Stomach (tissue), 9 donors: Measurements from ENCODE around the gene HSD17B2. TPM values are rescaled to one million over a fixed set of nuclear protein-coding genes. Genes with fewer than 3 reads are reported as not detected.
"Not testable (repeated sequence)": the region's sequence is repeated elsewhere in the genome, so short reads cannot be mapped to it uniquely, and the experiment has no call there.

Experiments used
- DNase-seq, 2 donors: peaks; one replicate each; pipeline versions ENCODE4 v3.0.0 to v3.0.0-alpha.2; 2013 to 2019
- H3K27ac ChIP-seq, 5 donors: fragments of 200-600 bp in 4 of 5; sonication (generic) in 4 of 5; one replicate each; pipeline ENCODE4 v1.5.1; 2013 to 2019; ENCODE audit warnings: mild to moderate bottlenecking in 1 of 5, moderate library complexity in 1 of 5
- H3K27me3 ChIP-seq, 3 donors: fragments of 200-600 bp; sonication (generic); one replicate each; pipeline ENCODE4 v1.5.1; 2017 to 2019; ENCODE audit warnings: mixed run types in 1 of 3
- H3K36me3 ChIP-seq, 4 donors: fragments of 200-600 bp; sonication (generic); 1 replicate in 3 of 4; 2 replicates in 1 of 4; pipeline ENCODE4 v1.5.1; 2016 to 2019
- H3K4me1 ChIP-seq, 4 donors: fragments of 200-600 bp; sonication (generic); one replicate each; pipeline ENCODE4 v1.5.1; 2016 to 2019
- H3K4me3 ChIP-seq, 4 donors: fragments of 200-600 bp; sonication (generic) in 3 of 4; one replicate each; pipeline ENCODE4 v1.5.1; 2016 to 2019; ENCODE audit warnings: mild to moderate bottlenecking in 1 of 4
- H3K9me3 ChIP-seq, 4 donors: fragments of 200-600 bp; sonication (generic); one replicate each; pipeline ENCODE4 v1.5.1; 2016 to 2019
- CTCF ChIP-seq, 7 experiments: fragments of 450-650 bp in 4 of 7; fragments of 200-600 bp in 3 of 7; sonication (generic) in 3 of 7; IDR thresholded peaks; one replicate each; pipeline ENCODE4 v1.5.1; 2016 to 2019; ENCODE audit warnings: antibody characterized with exemption in 7 of 7, control low read depth in 2 of 7, mild to moderate bottlenecking in 1 of 7
- EP300 ChIP-seq: sonication (generic); formaldehyde crosslinking; IDR thresholded peaks from one replicate; pipeline ENCODE4 v1.6.1; 2017; ENCODE audit warnings: antibody characterized with exemption
- POLR2A ChIP-seq, 4 donors: fragments of 450-650 bp; IDR thresholded peaks; one replicate each; pipeline ENCODE4 v1.6.1; 2016; ENCODE audit warnings: antibody characterized with exemption in 4 of 4, control low read depth in 2 of 4, mild to moderate bottlenecking in 1 of 4, moderate library complexity in 1 of 4
- POLR2AphosphoS5 ChIP-seq, 3 donors: sonication (generic); formaldehyde crosslinking; IDR thresholded peaks; one replicate each; pipeline ENCODE4 v1.6.1; 2016; ENCODE audit warnings: antibody characterized with exemption in 3 of 3
- WGBS, 5 donors: extraction: QIAGEN DNeasy Blood & Tissue Kit in 3 of 5; methylation state at CpG; one replicate each; pipeline versions ENCODE4 v1.1.5 to v1.1.7; 2013 to 2018; 5-methylcytosine and 5-hydroxymethylcytosine counted together
- intact Hi-C: fragments of 100-400 bp; cut with DNase I; formaldehyde crosslinking; loops from one replicate; pipeline ENCODE4 v1.15.1; 2023; ENCODE audit warnings: low total_unique reads
- polyA plus RNA-seq, 3 donors: library from polyadenylated mRNA; stranded (reverse); fragments of 200-250 nt; gene quantifications; one replicate each; pipeline ENCODE4 v1.2.3, GENCODE V29; 2013
- total RNA-seq, 5 donors: library from RNA; depleted of rRNA; stranded (reverse); fragments of >200 nt; gene quantifications; one replicate each; pipeline versions ENCODE4 v1.1.0 to v1.2.3, GENCODE V29; 2014 to 2016
- donor health status: healthy with polysubstance abuse.
- donor health status: Bipolar disorder and iron deficiency.
- donor health status: healthy.

Gene HSD17B2
- total and polyA plus RNA-seq, 8 donors, result 6.6 to 25.7 (median 15.2) TPM; not detected in 1

- Histone ChIP-seq H3K4me3 (no peak overlapping the region), H3K36me3 (peaks cover 0 to 10% (median 4%) of the 10 kb centered on the region in 4 donors), H3K9me3 (peaks cover 5 to 15% (median 12%) of the 10 kb centered on the region in 4 donors), H3K27me3 (peaks cover 0 to 9% (median 0%) of the 10 kb centered on the region in 3 donors), H3K4me1 (peaks cover 0 to 12% (median 2%) of the 10 kb centered on the region in 4 donors), H3K27ac (no peak overlapping the region)
- 79 to 91% (median 90%) methylated on average over 2 of the region's 2 CpGs for WGBS, 5 donors
- intact Hi-C loops, result no loop called here
- TF ChIP-seq EP300 (no peak), CTCF (IDR thresholded peaks at IDR 0.05) (no peak), POLR2AphosphoS5 (IDR thresholded peaks at IDR 0.05) (no peak), POLR2A (IDR thresholded peaks at IDR 0.05) (no peak)
- no peak for DNase-seq
Observed at GRCh38 chr16:82007189-82007588, 27.9 kb upstream of the HSD17B2 start.

GRCh38 chr16:82008957-82009592 is 26.0 kb upstream of the HSD17B2 start:
- TF ChIP-seq CTCF (IDR thresholded peaks at IDR 0.05), result no peak
- peaks cover 0 to 12% (median 2%) of the 10 kb centered on the region in 4 donors for H3K4me1 ChIP-seq
- H3K27ac ChIP-seq, result no peak overlapping the region
- peaks cover 0 to 10% (median 4%) of the 10 kb centered on the region in 4 donors for H3K36me3 ChIP-seq
- intact Hi-C loops, result no loop called here
- peaks cover 5 to 15% (median 12%) of the 10 kb centered on the region in 4 donors for H3K9me3 ChIP-seq
- no peak for DNase-seq
- no peak overlapping the region for H3K4me3 ChIP-seq
- 90 to 98% (median 95%) methylated on average over 9 of the region's 9 CpGs for WGBS, 5 donors
- H3K27me3 ChIP-seq, result peaks cover 0 to 9% (median 0%) of the 10 kb centered on the region in 3 donors

- 88 to 98% (median 93%) methylated on average over 4 of the region's 4 CpGs for WGBS, 5 donors
- Histone ChIP-seq H3K9me3 (peaks cover 5 to 15% (median 14%) of the 10 kb centered on the region in 4 donors), H3K4me1 (peaks cover 0 to 12% (median 2%) of the 10 kb centered on the region in 4 donors), H3K36me3 (peaks cover 0 to 10% (median 2%) of the 10 kb centered on the region in 4 donors)
- DNase-seq, H3K4me3 ChIP-seq, H3K27me3 ChIP-seq, intact Hi-C loops, H3K27ac ChIP-seq: not testable (repeated sequence)
Observed at GRCh38 chr16:82009789-82010188, 25.3 kb upstream of the HSD17B2 start.

- 72 to 81% (median 76%) methylated on average over 8 of the region's 8 CpGs for WGBS, 5 donors
- H3K36me3 ChIP-seq, result peaks cover 0 to 10% (median 2%) of the 10 kb centered on the region in 4 donors
- peak overlapping the region in 4 of 5 donors; percentile 20 to 71 (median 54) for H3K27ac ChIP-seq
- H3K4me1 ChIP-seq, result peaks cover 0 to 15% (median 2%) of the 10 kb centered on the region in 4 donors
- intact Hi-C loops, result no loop called here
- H3K4me3 ChIP-seq, result peak overlapping the region; percentile 59 to 69 (median 68)
- TF ChIP-seq EP300 (no peak), POLR2A (IDR thresholded peaks at IDR 0.05) (no peak), CTCF (IDR thresholded peaks at IDR 0.05) (no peak), POLR2AphosphoS5 (IDR thresholded peaks at IDR 0.05) (no peak)
- DNase-seq, result no peak
- H3K9me3 ChIP-seq, result peaks cover 5 to 22% (median 20%) of the 10 kb centered on the region in 4 donors
- H3K27me3 ChIP-seq, result peaks cover 0 to 9% (median 0%) of the 10 kb centered on the region in 3 donors
Observed at GRCh38 chr16:82010649-82011048, 24.4 kb upstream of the HSD17B2 start.

- peak within 1 kb of the TSS in 4 of 5 donors; percentile 20 to 71 (median 54) for H3K27ac ChIP-seq
- peaks cover 0 to 10% (median 2%) of the 10 kb centered on the region in 4 donors for H3K36me3 ChIP-seq
- DNase-seq, result peak; percentile 80 to 91
- intact Hi-C loops, result no loop called here
- 3 to 10% (median 6%) methylated on average over 19 to 32 of the region's 32 CpGs for WGBS, 5 donors
- peaks cover 0 to 9% (median 0%) of the 10 kb centered on the region in 3 donors for H3K27me3 ChIP-seq
- peak within 1 kb of the TSS; percentile 59 to 69 (median 68) for H3K4me3 ChIP-seq
- TF ChIP-seq POLR2AphosphoS5 (IDR thresholded peaks at IDR 0.05), result peak in 2 of 3 donors; percentile 25 to 56
- TF ChIP-seq EP300, result no peak
- H3K4me1 ChIP-seq, result peaks cover 0 to 20% (median 5%) of the 10 kb centered on the region in 4 donors
- peaks cover 5 to 22% (median 21%) of the 10 kb centered on the region in 4 donors for H3K9me3 ChIP-seq
Observed at GRCh38 chr16:82011199-82011641, 23.8 kb upstream of the HSD17B2 start, which contains the start of gene SDR42E1. Gene SDR42E1, minus strand, starts transcription at chr16:82011470. Its CDS starts 10,612 bp downstream, at chr16:82000858.
